DMS153 treated with DMSO at 0.1 percent for 48 hours (cell line): ENCODE measurements around the gene RPL37A.

ENCODE experiments used
- DNase-seq: peaks from one replicate; lab custom pipeline; 2025; ENCODE audit not compliant: unreplicated experiment; lab: John Stamatoyannopoulos, UW

RPL37A gene

GRCh38 chr2:216486708-216487107 is 11.9 kb upstream of the RPL37A start:
- no peak for DNase-seq

GRCh38 chr2:216490061-216490460 is 8.6 kb upstream of the RPL37A start:
- no peak for DNase-seq

- no peak for DNase-seq
Observed at GRCh38 chr2:216491793-216492596, 6.6 kb upstream of the RPL37A start.

GRCh38 chr2:216492597-216493333 is 5.9 kb upstream of the RPL37A start:
- no peak for DNase-seq

GRCh38 chr2:216493334-216493685 is 5.3 kb upstream of the RPL37A start:
- DNase-seq, result no peak

- no peak for DNase-seq
Observed at GRCh38 chr2:216495656-216496055, 3.0 kb upstream of the RPL37A start.

- DNase-seq, result no peak
Observed at GRCh38 chr2:216497382-216498069, 1.1 kb upstream of the RPL37A start.

- no peak for DNase-seq
Observed at GRCh38 chr2:216498070-216498378, 620 bp upstream of the RPL37A start.

- DNase-seq, result no peak
Observed at GRCh38 chr2:216499641-216500218, 1.1 kb downstream of the RPL37A start.

- DNase-seq, result no peak
Observed at GRCh38 chr2:216500572-216500971, 1.9 kb downstream of the RPL37A start.

- DNase-seq, result no peak
Observed at GRCh38 chr2:216501854-216502253, 3.2 kb downstream of the RPL37A start.

GRCh38 chr2:216502381-216503158 is 3.9 kb downstream of the RPL37A start:
- DNase-seq, result no peak

- no peak for DNase-seq
Observed at GRCh38 chr2:216503159-216503629, 4.5 kb downstream of the RPL37A start.

GRCh38 chr2:216503697-216504375 is 5.2 kb downstream of the RPL37A start:
- DNase-seq, result no peak

- DNase-seq, result no peak
Observed at GRCh38 chr2:216504376-216504762, 5.7 kb downstream of the RPL37A start.

GRCh38 chr2:216505133-216506106 is 6.8 kb downstream of the RPL37A start:
- no peak for DNase-seq

- no peak for DNase-seq
Observed at GRCh38 chr2:216507220-216508160, 8.8 kb downstream of the RPL37A start.

GRCh38 chr2:216508229-216508628 is 9.6 kb downstream of the RPL37A start:
- no peak for DNase-seq
